ENCODE data around the gene SRRM5.
"Not testable (repeated sequence)": the region's sequence is repeated elsewhere in the genome, so short reads cannot be mapped to it uniquely, and the experiment has no call there.

The SRRM5 gene

GRCh38 chr19:43634872-43635560 is 23.1 kb downstream of the SRRM5 start:
- Mint-ChIP-seq H3K27me3 (peaks cover 15% of the 10 kb centered on the region), H3K36me3 (no peaks in the 10 kb centered on the region), H3K4me3 (no peak overlapping the region), H3K9me3 (ENCODE audit: low read depth) (no peaks in the 10 kb centered on the region), H3K4me1 (ENCODE audit: low read depth) (peaks cover 9% of the 10 kb centered on the region), H3K27ac (no peak overlapping the region)

- H3K36me3 Mint-ChIP-seq; H3K4me3 Mint-ChIP-seq; H3K9me3 Mint-ChIP-seq (ENCODE audit: low read depth); H3K27ac Mint-ChIP-seq: not testable (repeated sequence)
- Mint-ChIP-seq H3K4me1 (ENCODE audit: low read depth) (peaks cover 11% of the 10 kb centered on the region), H3K27me3 (peaks cover 15% of the 10 kb centered on the region)
Measured at GRCh38 chr19:43635561-43635940, 23.7 kb downstream of the SRRM5 start.

- Mint-ChIP-seq H3K9me3 (ENCODE audit: low read depth) (no peaks in the 10 kb centered on the region), H3K27me3 (peaks cover 17% of the 10 kb centered on the region), H3K36me3 (no peaks in the 10 kb centered on the region), H3K27ac (no peak overlapping the region), H3K4me1 (ENCODE audit: low read depth) (peaks cover 14% of the 10 kb centered on the region), H3K4me3 (no peak overlapping the region)
Measured at GRCh38 chr19:43636121-43636683, 24.3 kb downstream of the SRRM5 start.

GRCh38 chr19:43638214-43638994 is 26.5 kb downstream of the SRRM5 start:
- H3K27ac Mint-ChIP-seq = no peak overlapping the region
- peaks cover 18% of the 10 kb centered on the region for H3K27me3 Mint-ChIP-seq
- peak overlapping the region; percentile 87 for H3K4me3 Mint-ChIP-seq
- H3K4me1 Mint-ChIP-seq (ENCODE audit: low read depth) = peaks cover 16% of the 10 kb centered on the region
- no peaks in the 10 kb centered on the region for H3K36me3 Mint-ChIP-seq
- no peaks in the 10 kb centered on the region for H3K9me3 Mint-ChIP-seq (ENCODE audit: low read depth)

GRCh38 chr19:43638995-43639518 is 27.2 kb downstream of the SRRM5 start:
- no peaks in the 10 kb centered on the region for H3K9me3 Mint-ChIP-seq (ENCODE audit: low read depth)
- peak overlapping the region; percentile 87 for H3K4me3 Mint-ChIP-seq
- no peak overlapping the region for H3K27ac Mint-ChIP-seq
- H3K36me3 Mint-ChIP-seq = no peaks in the 10 kb centered on the region
- H3K4me1 Mint-ChIP-seq (ENCODE audit: low read depth) = peaks cover 16% of the 10 kb centered on the region
- H3K27me3 Mint-ChIP-seq = peaks cover 18% of the 10 kb centered on the region

- peak within 1 kb of the TSS; percentile 87 for H3K4me3 Mint-ChIP-seq
- peaks cover 16% of the 10 kb centered on the region for H3K4me1 Mint-ChIP-seq (ENCODE audit: low read depth)
- H3K27ac Mint-ChIP-seq = peak within 1 kb of the TSS; percentile 34
- no peaks in the 10 kb centered on the region for H3K9me3 Mint-ChIP-seq (ENCODE audit: low read depth)
- H3K27me3 Mint-ChIP-seq = peaks cover 18% of the 10 kb centered on the region
- H3K36me3 Mint-ChIP-seq = no peaks in the 10 kb centered on the region
Measured at GRCh38 chr19:43639519-43640423, 27.9 kb downstream of the SRRM5 start, which contains the start of gene CADM4. Gene CADM4, minus strand, starts transcription at chr19:43639850. Its CDS starts 60 bp downstream, at chr19:43639790.

- peak overlapping the region; percentile 34 for H3K27ac Mint-ChIP-seq
- peak overlapping the region; percentile 76 for H3K4me3 Mint-ChIP-seq
- no peaks in the 10 kb centered on the region for H3K9me3 Mint-ChIP-seq (ENCODE audit: low read depth)
- H3K27me3 Mint-ChIP-seq = peaks cover 18% of the 10 kb centered on the region
- peaks cover 16% of the 10 kb centered on the region for H3K4me1 Mint-ChIP-seq (ENCODE audit: low read depth)
- no peaks in the 10 kb centered on the region for H3K36me3 Mint-ChIP-seq
Measured at GRCh38 chr19:43640424-43640757, 28.5 kb downstream of the SRRM5 start.

- Mint-ChIP-seq H3K27ac (peak overlapping the region; percentile 16), H3K4me3 (peak overlapping the region; percentile 70), H3K9me3 (ENCODE audit: low read depth) (no peaks in the 10 kb centered on the region), H3K4me1 (ENCODE audit: low read depth) (peaks cover 16% of the 10 kb centered on the region), H3K36me3 (peaks cover 1% of the 10 kb centered on the region), H3K27me3 (peaks cover 18% of the 10 kb centered on the region)
Measured at GRCh38 chr19:43641333-43641732, 29.4 kb downstream of the SRRM5 start.

GRCh38 chr19:43642531-43642930 is 30.6 kb downstream of the SRRM5 start:
- Mint-ChIP-seq H3K9me3 (ENCODE audit: low read depth) (no peaks in the 10 kb centered on the region), H3K4me3 (no peak overlapping the region), H3K4me1 (ENCODE audit: low read depth) (peaks cover 16% of the 10 kb centered on the region), H3K27ac (no peak overlapping the region), H3K27me3 (peaks cover 14% of the 10 kb centered on the region), H3K36me3 (peaks cover 4% of the 10 kb centered on the region)

- no peak overlapping the region for H3K27ac Mint-ChIP-seq
- H3K9me3 Mint-ChIP-seq (ENCODE audit: low read depth) = no peaks in the 10 kb centered on the region
- H3K36me3 Mint-ChIP-seq = peaks cover 4% of the 10 kb centered on the region
- peaks cover 14% of the 10 kb centered on the region for H3K4me1 Mint-ChIP-seq (ENCODE audit: low read depth)
- H3K4me3 Mint-ChIP-seq = no peak overlapping the region
- H3K27me3 Mint-ChIP-seq = peaks cover 10% of the 10 kb centered on the region
Measured at GRCh38 chr19:43643326-43643725, 31.4 kb downstream of the SRRM5 start.

- Mint-ChIP-seq H3K4me3 (no peak overlapping the region), H3K27me3 (peaks cover 6% of the 10 kb centered on the region), H3K9me3 (ENCODE audit: low read depth) (no peaks in the 10 kb centered on the region), H3K36me3 (peaks cover 4% of the 10 kb centered on the region), H3K27ac (no peak overlapping the region), H3K4me1 (ENCODE audit: low read depth) (peaks cover 9% of the 10 kb centered on the region)
Measured at GRCh38 chr19:43644181-43644580, 32.3 kb downstream of the SRRM5 start.

GRCh38 chr19:43648633-43649032 is 36.7 kb downstream of the SRRM5 start:
- no peaks in the 10 kb centered on the region for H3K9me3 Mint-ChIP-seq (ENCODE audit: low read depth)
- H3K4me3 Mint-ChIP-seq = no peak overlapping the region
- peak overlapping the region; percentile 50 for H3K27ac Mint-ChIP-seq
- H3K36me3 Mint-ChIP-seq = peaks cover 6% of the 10 kb centered on the region
- no peaks in the 10 kb centered on the region for H3K4me1 Mint-ChIP-seq (ENCODE audit: low read depth)
- H3K27me3 Mint-ChIP-seq = no peaks in the 10 kb centered on the region

GRCh38 chr19:43649514-43649913 is 37.6 kb downstream of the SRRM5 start:
- Mint-ChIP-seq H3K9me3 (ENCODE audit: low read depth) (no peaks in the 10 kb centered on the region), H3K27me3 (no peaks in the 10 kb centered on the region), H3K4me1 (ENCODE audit: low read depth) (no peaks in the 10 kb centered on the region), H3K4me3 (no peak overlapping the region), H3K36me3 (peaks cover 6% of the 10 kb centered on the region), H3K27ac (no peak overlapping the region)

- not testable (repeated sequence) for H3K4me1 Mint-ChIP-seq (ENCODE audit: low read depth); H3K36me3 Mint-ChIP-seq; H3K4me3 Mint-ChIP-seq; H3K27me3 Mint-ChIP-seq; H3K9me3 Mint-ChIP-seq (ENCODE audit: low read depth); H3K27ac Mint-ChIP-seq
Measured at GRCh38 chr19:43650276-43650675, 38.4 kb downstream of the SRRM5 start.
